ENCODE results near the gene CAMK1D.

DNA sequence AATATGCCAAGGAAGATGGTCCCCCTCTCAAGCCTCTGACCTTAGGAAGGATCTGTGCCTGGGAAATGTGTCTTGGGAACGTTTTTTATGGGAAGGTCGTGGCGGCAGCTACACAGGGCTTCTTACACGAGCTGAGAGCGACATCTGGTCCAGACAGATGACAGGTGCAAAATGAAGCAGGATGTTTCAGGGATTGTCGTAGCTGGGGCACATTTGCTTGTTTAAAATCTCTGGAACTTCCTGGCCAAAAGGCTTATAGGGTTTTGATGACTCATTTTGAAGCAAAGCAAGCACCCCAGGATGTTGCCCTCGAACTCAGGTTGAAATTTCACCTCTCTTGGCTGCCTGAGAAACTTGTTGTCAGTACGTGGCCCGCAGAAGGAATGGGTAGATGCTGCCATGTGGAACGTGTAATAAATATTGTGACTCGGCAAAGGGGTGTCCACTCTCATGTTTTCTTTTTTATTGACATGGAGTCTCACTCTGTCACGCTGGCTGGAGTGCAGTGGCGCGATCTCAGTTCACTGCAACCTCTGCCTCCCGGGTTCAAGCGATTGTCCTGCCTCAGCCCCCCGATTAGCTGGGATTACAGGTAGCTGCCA, 117.5 kb downstream of the CAMK1D start:
- TF ChIP-seq EZH2 (IDR thresholded peaks at IDR 0.05; ENCODE audit: borderline replicate concordance): no peak
- TF ChIP-seq, protein P1, sequence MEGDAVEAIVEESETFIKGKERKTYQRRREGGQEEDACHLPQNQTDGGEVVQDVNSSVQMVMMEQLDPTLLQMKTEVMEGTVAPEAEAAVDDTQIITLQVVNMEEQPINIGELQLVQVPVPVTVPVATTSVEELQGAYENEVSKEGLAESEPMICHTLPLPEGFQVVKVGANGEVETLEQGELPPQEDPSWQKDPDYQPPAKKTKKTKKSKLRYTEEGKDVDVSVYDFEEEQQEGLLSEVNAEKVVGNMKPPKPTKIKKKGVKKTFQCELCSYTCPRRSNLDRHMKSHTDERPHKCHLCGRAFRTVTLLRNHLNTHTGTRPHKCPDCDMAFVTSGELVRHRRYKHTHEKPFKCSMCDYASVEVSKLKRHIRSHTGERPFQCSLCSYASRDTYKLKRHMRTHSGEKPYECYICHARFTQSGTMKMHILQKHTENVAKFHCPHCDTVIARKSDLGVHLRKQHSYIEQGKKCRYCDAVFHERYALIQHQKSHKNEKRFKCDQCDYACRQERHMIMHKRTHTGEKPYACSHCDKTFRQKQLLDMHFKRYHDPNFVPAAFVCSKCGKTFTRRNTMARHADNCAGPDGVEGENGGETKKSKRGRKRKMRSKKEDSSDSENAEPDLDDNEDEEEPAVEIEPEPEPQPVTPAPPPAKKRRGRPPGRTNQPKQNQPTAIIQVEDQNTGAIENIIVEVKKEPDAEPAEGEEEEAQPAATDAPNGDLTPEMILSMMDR (IDR thresholded peaks at IDR 0.05; ENCODE audit: poor library complexity): no peak

Measured in hepatocyte (in vitro differentiated cells).